Measurements from ENCODE around the gene CELF1.

DNA sequence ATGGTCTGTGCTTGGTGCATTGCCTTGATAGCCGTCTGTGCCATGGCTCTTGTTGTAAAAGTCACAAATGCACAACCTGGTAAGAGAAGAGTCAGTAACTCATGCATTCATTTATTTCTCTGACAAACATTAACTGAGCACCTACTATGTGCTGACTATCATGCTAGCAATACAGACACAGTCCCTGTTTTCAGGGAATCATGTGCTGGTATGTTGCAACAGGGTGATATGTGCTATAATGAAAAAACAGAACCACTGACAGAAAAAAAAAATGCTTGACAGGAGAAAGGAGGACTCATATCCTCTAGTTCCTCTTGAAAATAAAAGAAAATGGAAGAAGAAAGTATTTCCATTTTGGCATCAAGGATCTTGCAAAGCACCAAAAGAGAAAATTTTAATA lies 69.5 kb downstream of the CELF1 start:
- TF ChIP-seq POLR2A (IDR thresholded peaks at IDR 0.05) = no peak
- TF ChIP-seq, protein P1, sequence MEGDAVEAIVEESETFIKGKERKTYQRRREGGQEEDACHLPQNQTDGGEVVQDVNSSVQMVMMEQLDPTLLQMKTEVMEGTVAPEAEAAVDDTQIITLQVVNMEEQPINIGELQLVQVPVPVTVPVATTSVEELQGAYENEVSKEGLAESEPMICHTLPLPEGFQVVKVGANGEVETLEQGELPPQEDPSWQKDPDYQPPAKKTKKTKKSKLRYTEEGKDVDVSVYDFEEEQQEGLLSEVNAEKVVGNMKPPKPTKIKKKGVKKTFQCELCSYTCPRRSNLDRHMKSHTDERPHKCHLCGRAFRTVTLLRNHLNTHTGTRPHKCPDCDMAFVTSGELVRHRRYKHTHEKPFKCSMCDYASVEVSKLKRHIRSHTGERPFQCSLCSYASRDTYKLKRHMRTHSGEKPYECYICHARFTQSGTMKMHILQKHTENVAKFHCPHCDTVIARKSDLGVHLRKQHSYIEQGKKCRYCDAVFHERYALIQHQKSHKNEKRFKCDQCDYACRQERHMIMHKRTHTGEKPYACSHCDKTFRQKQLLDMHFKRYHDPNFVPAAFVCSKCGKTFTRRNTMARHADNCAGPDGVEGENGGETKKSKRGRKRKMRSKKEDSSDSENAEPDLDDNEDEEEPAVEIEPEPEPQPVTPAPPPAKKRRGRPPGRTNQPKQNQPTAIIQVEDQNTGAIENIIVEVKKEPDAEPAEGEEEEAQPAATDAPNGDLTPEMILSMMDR (IDR thresholded peaks at IDR 0.05) = no peak

Data from uterus (tissue), 2 donors.